ENCODE measurements around the gene ANKRD39. TPM values are rescaled to one million over a fixed set of nuclear protein-coding genes. Genes with fewer than 3 reads are reported as not detected.

The ANKRD39 gene
- total and polyA plus RNA-seq, 9 of the 15 experiments (the other 6 are each of a cell fraction or from before 2014, with no cell fraction given), result 8.2 to 33.1 (median 23.8) TPM

DNA sequence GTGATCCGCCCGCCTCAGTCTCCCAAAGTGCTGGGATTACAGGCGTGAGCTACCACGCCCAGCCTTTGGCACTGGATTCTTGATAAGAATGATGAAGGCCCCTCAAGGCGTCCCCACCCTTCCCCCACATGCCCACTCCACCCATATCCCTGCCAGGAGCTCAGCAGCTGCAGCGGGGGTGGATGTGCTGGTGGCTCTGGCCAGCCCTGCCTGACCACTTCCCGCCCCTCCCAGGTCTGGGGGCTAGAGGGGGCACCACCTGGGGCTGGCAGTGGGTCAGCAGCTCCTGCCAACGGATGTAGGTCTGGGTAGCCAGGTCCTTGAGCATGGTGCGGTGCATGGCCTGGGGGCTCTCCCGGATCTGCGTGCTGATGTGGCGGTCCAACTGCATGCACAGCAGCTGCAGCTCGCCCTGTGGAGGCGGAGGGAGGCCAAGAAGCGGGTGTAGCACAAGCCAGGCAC lies 19.8 kb upstream of the ANKRD39 start:
- ATAC-seq (no peak), DNase-seq (ENCODE audit: extremely low read depth in 1 of 4, low spot score in 3 of 4) (no peak), FAIRE-seq (no peak)
- Histone ChIP-seq H3K27ac (ENCODE audit: extremely low read depth, low read depth, low read length) (no peak overlapping the region), H3K9me3 (replicated peaks; ENCODE audit: control insufficient read depth, insufficient read depth, low read depth, low read length) (no peaks in the 10 kb centered on the region), H3K36me3 (ENCODE audit: control insufficient read depth, insufficient read depth, low read length) (peaks cover 23% of the 10 kb centered on the region; the same call in 2 of the 3 replicates), H3K4me3 (no peak overlapping the region), H3K4me2 (ENCODE audit: insufficient read depth, low read length) (no peak overlapping the region), H3K79me2 (ENCODE audit: control insufficient read depth, insufficient read depth, low read length) (peaks cover 6% of the 10 kb centered on the region; the same call in 2 of the 3 replicates), H2AFZ (ENCODE audit: low read depth, low read length) (no peak overlapping the region), H3K9me1 (ENCODE audit: control insufficient read depth, insufficient read depth, low read length) (peaks cover 4% of the 10 kb centered on the region), H4K20me1 (replicated peaks; ENCODE audit: control insufficient read depth, insufficient read depth, low read length) (no peaks in the 10 kb centered on the region), H3K27me3 (ENCODE audit: control insufficient read depth in 2 of 2, insufficient read depth in 2 of 2, low read length in 2 of 2) (no peaks in the 10 kb centered on the region), H3K4me1 (replicated peaks in 1 of 2; ENCODE audit: control insufficient read depth in 2 of 2, insufficient read depth in 2 of 2, low read length in 2 of 2) (peaks cover 45 to 95% of the 10 kb centered on the region in 2 experiments), H3K9ac (ENCODE audit: insufficient read depth in 1 of 2, low read depth in 2 of 2, low read length in 2 of 2) (peak overlapping the region in 1 of 2 experiments; percentile 55; a peak in 1 of 4 replicates)
- intact Hi-C loops (cut with micrococcal nuclease) (no loop called here), in situ Hi-C loops (cut with MboI) (no loop called here)
- BruUV-seq (replicated peaks), result no TSS peak
- ChIA-PET CTCF (ENCODE audit: low intra/inter-chr PET ratio) (no interaction called here), POLR2A (interaction anchor here (0.7 to 11.3 kb wide), 5 partner anchors 7 to 108 kb away, joined by 3 to 112 read pairs (median 5); no protein-coding TSS in a partner anchor)
- WGBS (ENCODE audit: insufficient coverage, low coverage, missing lambda C conversion rate), result 87% methylated on average over 10 of the region's 15 CpGs
- TF ChIP-seq, protein P1, sequence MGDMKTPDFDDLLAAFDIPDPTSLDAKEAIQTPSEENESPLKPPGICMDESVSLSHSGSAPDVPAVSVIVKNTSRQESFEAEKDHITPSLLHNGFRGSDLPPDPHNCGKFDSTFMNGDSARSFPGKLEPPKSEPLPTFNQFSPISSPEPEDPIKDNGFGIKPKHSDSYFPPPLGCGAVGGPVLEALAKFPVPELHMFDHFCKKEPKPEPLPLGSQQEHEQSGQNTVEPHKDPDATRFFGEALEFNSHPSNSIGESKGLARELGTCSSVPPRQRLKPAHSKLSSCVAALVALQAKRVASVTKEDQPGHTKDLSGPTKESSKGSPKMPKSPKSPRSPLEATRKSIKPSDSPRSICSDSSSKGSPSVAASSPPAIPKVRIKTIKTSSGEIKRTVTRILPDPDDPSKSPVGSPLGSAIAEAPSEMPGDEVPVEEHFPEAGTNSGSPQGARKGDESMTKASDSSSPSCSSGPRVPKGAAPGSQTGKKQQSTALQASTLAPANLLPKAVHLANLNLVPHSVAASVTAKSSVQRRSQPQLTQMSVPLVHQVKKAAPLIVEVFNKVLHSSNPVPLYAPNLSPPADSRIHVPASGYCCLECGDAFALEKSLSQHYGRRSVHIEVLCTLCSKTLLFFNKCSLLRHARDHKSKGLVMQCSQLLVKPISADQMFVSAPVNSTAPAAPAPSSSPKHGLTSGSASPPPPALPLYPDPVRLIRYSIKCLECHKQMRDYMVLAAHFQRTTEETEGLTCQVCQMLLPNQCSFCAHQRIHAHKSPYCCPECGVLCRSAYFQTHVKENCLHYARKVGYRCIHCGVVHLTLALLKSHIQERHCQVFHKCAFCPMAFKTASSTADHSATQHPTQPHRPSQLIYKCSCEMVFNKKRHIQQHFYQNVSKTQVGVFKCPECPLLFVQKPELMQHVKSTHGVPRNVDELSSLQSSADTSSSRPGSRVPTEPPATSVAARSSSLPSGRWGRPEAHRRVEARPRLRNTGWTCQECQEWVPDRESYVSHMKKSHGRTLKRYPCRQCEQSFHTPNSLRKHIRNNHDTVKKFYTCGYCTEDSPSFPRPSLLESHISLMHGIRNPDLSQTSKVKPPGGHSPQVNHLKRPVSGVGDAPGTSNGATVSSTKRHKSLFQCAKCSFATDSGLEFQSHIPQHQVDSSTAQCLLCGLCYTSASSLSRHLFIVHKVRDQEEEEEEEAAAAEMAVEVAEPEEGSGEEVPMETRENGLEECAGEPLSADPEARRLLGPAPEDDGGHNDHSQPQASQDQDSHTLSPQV (IDR thresholded peaks at IDR 0.05), result no peak
- TF ChIP-seq, protein P2, sequence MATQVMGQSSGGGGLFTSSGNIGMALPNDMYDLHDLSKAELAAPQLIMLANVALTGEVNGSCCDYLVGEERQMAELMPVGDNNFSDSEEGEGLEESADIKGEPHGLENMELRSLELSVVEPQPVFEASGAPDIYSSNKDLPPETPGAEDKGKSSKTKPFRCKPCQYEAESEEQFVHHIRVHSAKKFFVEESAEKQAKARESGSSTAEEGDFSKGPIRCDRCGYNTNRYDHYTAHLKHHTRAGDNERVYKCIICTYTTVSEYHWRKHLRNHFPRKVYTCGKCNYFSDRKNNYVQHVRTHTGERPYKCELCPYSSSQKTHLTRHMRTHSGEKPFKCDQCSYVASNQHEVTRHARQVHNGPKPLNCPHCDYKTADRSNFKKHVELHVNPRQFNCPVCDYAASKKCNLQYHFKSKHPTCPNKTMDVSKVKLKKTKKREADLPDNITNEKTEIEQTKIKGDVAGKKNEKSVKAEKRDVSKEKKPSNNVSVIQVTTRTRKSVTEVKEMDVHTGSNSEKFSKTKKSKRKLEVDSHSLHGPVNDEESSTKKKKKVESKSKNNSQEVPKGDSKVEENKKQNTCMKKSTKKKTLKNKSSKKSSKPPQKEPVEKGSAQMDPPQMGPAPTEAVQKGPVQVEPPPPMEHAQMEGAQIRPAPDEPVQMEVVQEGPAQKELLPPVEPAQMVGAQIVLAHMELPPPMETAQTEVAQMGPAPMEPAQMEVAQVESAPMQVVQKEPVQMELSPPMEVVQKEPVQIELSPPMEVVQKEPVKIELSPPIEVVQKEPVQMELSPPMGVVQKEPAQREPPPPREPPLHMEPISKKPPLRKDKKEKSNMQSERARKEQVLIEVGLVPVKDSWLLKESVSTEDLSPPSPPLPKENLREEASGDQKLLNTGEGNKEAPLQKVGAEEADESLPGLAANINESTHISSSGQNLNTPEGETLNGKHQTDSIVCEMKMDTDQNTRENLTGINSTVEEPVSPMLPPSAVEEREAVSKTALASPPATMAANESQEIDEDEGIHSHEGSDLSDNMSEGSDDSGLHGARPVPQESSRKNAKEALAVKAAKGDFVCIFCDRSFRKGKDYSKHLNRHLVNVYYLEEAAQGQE (IDR thresholded peaks at IDR 0.05; ENCODE audit: borderline replicate concordance), result no peak
- TF ChIP-seq, protein P2 (CRISPR knock-in tag; IDR thresholded peaks at IDR 0.05; ENCODE audit: low read depth), result no peak
- TF ChIP-seq, protein P3, sequence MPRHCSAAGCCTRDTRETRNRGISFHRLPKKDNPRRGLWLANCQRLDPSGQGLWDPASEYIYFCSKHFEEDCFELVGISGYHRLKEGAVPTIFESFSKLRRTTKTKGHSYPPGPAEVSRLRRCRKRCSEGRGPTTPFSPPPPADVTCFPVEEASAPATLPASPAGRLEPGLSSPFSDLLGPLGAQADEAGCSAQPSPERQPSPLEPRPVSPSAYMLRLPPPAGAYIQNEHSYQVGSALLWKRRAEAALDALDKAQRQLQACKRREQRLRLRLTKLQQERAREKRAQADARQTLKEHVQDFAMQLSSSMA (CRISPR knock-in tag; IDR thresholded peaks at IDR 0.05), result no peak
- TF ChIP-seq PTBP1 (IDR thresholded peaks at IDR 0.05; ENCODE audit: low read depth, low read length) (0 out of 2 replicates have a peak, but pooled peaks have one; percentile 15), FOXP1 (CRISPR knock-in tag; IDR thresholded peaks at IDR 0.05) (no peak)
- TF ChIP-seq, protein P4, sequence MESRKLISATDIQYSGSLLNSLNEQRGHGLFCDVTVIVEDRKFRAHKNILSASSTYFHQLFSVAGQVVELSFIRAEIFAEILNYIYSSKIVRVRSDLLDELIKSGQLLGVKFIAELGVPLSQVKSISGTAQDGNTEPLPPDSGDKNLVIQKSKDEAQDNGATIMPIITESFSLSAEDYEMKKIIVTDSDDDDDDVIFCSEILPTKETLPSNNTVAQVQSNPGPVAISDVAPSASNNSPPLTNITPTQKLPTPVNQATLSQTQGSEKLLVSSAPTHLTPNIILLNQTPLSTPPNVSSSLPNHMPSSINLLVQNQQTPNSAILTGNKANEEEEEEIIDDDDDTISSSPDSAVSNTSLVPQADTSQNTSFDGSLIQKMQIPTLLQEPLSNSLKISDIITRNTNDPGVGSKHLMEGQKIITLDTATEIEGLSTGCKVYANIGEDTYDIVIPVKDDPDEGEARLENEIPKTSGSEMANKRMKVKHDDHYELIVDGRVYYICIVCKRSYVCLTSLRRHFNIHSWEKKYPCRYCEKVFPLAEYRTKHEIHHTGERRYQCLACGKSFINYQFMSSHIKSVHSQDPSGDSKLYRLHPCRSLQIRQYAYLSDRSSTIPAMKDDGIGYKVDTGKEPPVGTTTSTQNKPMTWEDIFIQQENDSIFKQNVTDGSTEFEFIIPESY (CRISPR knock-in tag; IDR thresholded peaks at IDR 0.05), result peak; percentile 94

Measured in K562 (cell line).